Caki2 (cell line): ENCODE measurements around the gene SNRNP25. TPM values are rescaled to one million over a fixed set of nuclear protein-coding genes. Genes with fewer than 3 reads are reported as not detected.
"Not testable (repeated sequence)": the region's sequence is repeated elsewhere in the genome, so short reads cannot be mapped to it uniquely, and the experiment has no call there.

Experiments used
- DNase-seq: peaks from one replicate; pipeline ENCODE4 v3.0.0-alpha.2; 2015; ENCODE audit warnings: low read depth
- in situ Hi-C: cut with HindIII; loops from 2 replicates; pipeline ENCODE4 v1.10.0; 2016; ENCODE audit warnings: low sequenced_read_pairs, low pct_unique_long_range_greater_than_20kb, mixed read lengths
- total RNA-seq: library from RNA; depleted of rRNA; stranded (reverse); fragments of >200 nt; shearing (Covaris generic); gene quantifications from 2 replicates; pipeline ENCODE4 v1.2.3, GENCODE V29; 2014; ENCODE audit warnings: low replicate concordance; rRNA removed

SNRNP25 gene
- total RNA-seq, result 63.4 and 83.6 TPM in 2 replicates

GRCh38 chr16:53346-54236, at the start of gene SNRNP25, which contains the start of gene POLR3K:
SNRNP25 (plus strand) TSS chr16:53828; CDS start chr16:54017, 189 bp downstream.
POLR3K (minus strand) TSS chr16:53608; CDS start chr16:53586, 22 bp downstream.
- in situ Hi-C loops, result no loop called here
- DNase-seq, result peak; percentile 98

GRCh38 chr16:9903-10665, 43.5 kb upstream of the SNRNP25 start:
- DNase-seq, result no peak

GRCh38 chr16:10772-11171, 42.9 kb upstream of the SNRNP25 start:
- DNase-seq, in situ Hi-C loops: not testable (repeated sequence)

More at GRCh38 chr16:9903-10665, 43.5 kb upstream of the SNRNP25 start:
- in situ Hi-C loops, result no loop called here

GRCh38 chr16:17062-17765, 36.4 kb upstream of the SNRNP25 start:
- DNase-seq, in situ Hi-C loops: not testable (repeated sequence)

GRCh38 chr16:20886-21285, 32.7 kb upstream of the SNRNP25 start:
- DNase-seq, in situ Hi-C loops: not testable (repeated sequence)

- DNase-seq, in situ Hi-C loops: not testable (repeated sequence)
These were observed 29.5 kb upstream of the SNRNP25 start for GRCh38 chr16:24151-24550.

GRCh38 chr16:25926-26348, 27.7 kb upstream of the SNRNP25 start:
- in situ Hi-C loops, DNase-seq: not testable (repeated sequence)

GRCh38 chr16:30627-31026, 23.0 kb upstream of the SNRNP25 start:
- DNase-seq, in situ Hi-C loops: not testable (repeated sequence)

- in situ Hi-C loops, DNase-seq: not testable (repeated sequence)
These were observed 20.3 kb upstream of the SNRNP25 start for GRCh38 chr16:33154-33876.

GRCh38 chr16:33877-34647, 19.6 kb upstream of the SNRNP25 start:
- in situ Hi-C loops, result no loop called here
- DNase-seq, result no peak

GRCh38 chr16:34648-34987, 19.0 kb upstream of the SNRNP25 start:
- in situ Hi-C loops, result no loop called here
- no peak for DNase-seq

GRCh38 chr16:35011-35677, 18.5 kb upstream of the SNRNP25 start:
- in situ Hi-C loops, result no loop called here
- no peak for DNase-seq

GRCh38 chr16:35678-36305, 17.8 kb upstream of the SNRNP25 start:
- in situ Hi-C loops, result no loop called here
- no peak for DNase-seq

GRCh38 chr16:36336-36984, 17.2 kb upstream of the SNRNP25 start:
- in situ Hi-C loops, result no loop called here
- DNase-seq, result no peak

GRCh38 chr16:37511-37910, 16.1 kb upstream of the SNRNP25 start:
- in situ Hi-C loops, result no loop called here
- no peak for DNase-seq

GRCh38 chr16:38206-38605, 15.4 kb upstream of the SNRNP25 start:
- DNase-seq, in situ Hi-C loops: not testable (repeated sequence)
